GM10847 (cell line): ENCODE data around the gene HEXIM1.

ENCODE experiments used
- POLR2A ChIP-seq: IDR thresholded peaks from 2 replicates; pipeline ENCODE4 v1.6.1; 2011; ENCODE audit not compliant: insufficient read length; ENCODE audit errors: extremely low read depth

Gene HEXIM1

GRCh38 chr17:45108595-45109521 is 39.4 kb upstream of the HEXIM1 start:
- no peak for TF ChIP-seq POLR2A

GRCh38 chr17:45110676-45111611 is 37.3 kb upstream of the HEXIM1 start:
- no peak for TF ChIP-seq POLR2A

- TF ChIP-seq POLR2A = no peak
These were observed 36.4 kb upstream of the HEXIM1 start for GRCh38 chr17:45111850-45112249.

- TF ChIP-seq POLR2A = no peak
These were observed 35.5 kb upstream of the HEXIM1 start for GRCh38 chr17:45112559-45113423.

- TF ChIP-seq POLR2A = no peak
These were observed 34.9 kb upstream of the HEXIM1 start for GRCh38 chr17:45113424-45113754.

GRCh38 chr17:45114117-45114932 is 34.0 kb upstream of the HEXIM1 start:
- TF ChIP-seq POLR2A = no peak

- TF ChIP-seq POLR2A = no peak
These were observed 33.2 kb upstream of the HEXIM1 start for GRCh38 chr17:45115015-45115625.

- no peak for TF ChIP-seq POLR2A
These were observed 32.4 kb upstream of the HEXIM1 start for GRCh38 chr17:45115871-45116270.

- TF ChIP-seq POLR2A = no peak
These were observed 31.8 kb upstream of the HEXIM1 start for GRCh38 chr17:45116434-45117016.

GRCh38 chr17:45117334-45117733 is 30.9 kb upstream of the HEXIM1 start:
- TF ChIP-seq POLR2A = no peak

- no peak for TF ChIP-seq POLR2A
These were observed 30.2 kb upstream of the HEXIM1 start for GRCh38 chr17:45117848-45118646.

GRCh38 chr17:45118691-45119090 is 29.6 kb upstream of the HEXIM1 start:
- TF ChIP-seq POLR2A = no peak

GRCh38 chr17:45119964-45120363 is 28.3 kb upstream of the HEXIM1 start:
- no peak for TF ChIP-seq POLR2A
